Heart right ventricle (tissue), 16 donors: ENCODE results near the gene GOLT1A. TPM values are rescaled to one million over a fixed set of nuclear protein-coding genes. Genes with fewer than 3 reads are reported as not detected.

Experiments used
- ATAC-seq, 8 donors: fragments of 200-7000 bp; cut with Tn5 transposase; one replicate each; pipeline ENCODE4 v1.9.1; 2020; ENCODE audit warnings: mild to moderate bottlenecking in 8 of 8, moderate library complexity in 8 of 8, moderate number of reproducible peaks in 1 of 8
- DNase-seq, 2 donors: peaks; one replicate each; pipeline ENCODE4 v3.0.0-alpha.2; 2020
- H3K27ac ChIP-seq, 10 donors: fragments of 200-600 bp; sonication (generic) in 2 of 10; one replicate each; pipeline versions ENCODE4 v1.5.0 to v1.8.0; 2020 to 2022; ENCODE audit warnings: mild to moderate bottlenecking in 3 of 10
- H3K27me3 ChIP-seq, 7 donors: fragments of 200-600 bp; one replicate each; pipeline ENCODE4 v1.8.0; 2021 to 2022; ENCODE audit warnings: mild to moderate bottlenecking in 2 of 7
- H3K36me3 ChIP-seq, 9 donors: fragments of 200-600 bp; sonication (generic) in 1 of 9; one replicate each; pipeline versions ENCODE4 v1.5.0 to v1.8.0; 2020 to 2022; ENCODE audit warnings: mild to moderate bottlenecking in 2 of 9
- H3K4me1 ChIP-seq, 9 donors: fragments of 200-600 bp; sonication (generic) in 1 of 9; one replicate each; pipeline versions ENCODE4 v1.5.0 to v1.8.0; 2020 to 2022; ENCODE audit warnings: mild to moderate bottlenecking in 4 of 9
- H3K4me3 ChIP-seq, 10 donors: fragments of 200-600 bp; sonication (generic) in 2 of 10; one replicate each; pipeline versions ENCODE4 v1.5.0 to v1.8.0; 2020 to 2022; ENCODE audit warnings: mild to moderate bottlenecking in 7 of 10, moderate library complexity in 2 of 10
- H3K9me3 ChIP-seq, 11 donors: fragments of 200-600 bp in 10 of 11; sonication (generic) in 2 of 11; one replicate each; pipeline versions ENCODE4 v1.5.0 to v1.8.0; 2013 to 2022; ENCODE audit warnings: mild to moderate bottlenecking in 2 of 11, control low read depth in 1 of 11, moderate library complexity in 1 of 11
- WGBS, 2 donors: extraction: QIAGEN DNeasy Blood & Tissue Kit; methylation state at CpG; one replicate each; pipeline ENCODE4 v1.1.7; 2013; ENCODE audit warnings: inconsistent platforms in 1 of 2; 5-methylcytosine and 5-hydroxymethylcytosine counted together
- intact Hi-C, 10 donors: fragments of 100-400 bp; cut with DNase I; formaldehyde crosslinking; loops; one replicate each; pipeline versions ENCODE4 v1.11.1 to v1.14.2; 2022
- polyA plus RNA-seq, 2 donors: library from polyadenylated mRNA; stranded (reverse); fragments of 200-250 nt; gene quantifications; one replicate each; pipeline ENCODE4 v1.2.3, GENCODE V29; 2013
- total RNA-seq, 10 donors: library from RNA; stranded (reverse); fragmentation: NEBNext Ultra II Directional in 3 of 10; extraction: Animal tissue kit (Norgen Biotek cat#: 25700) in 3 of 10; gene quantifications; one replicate each; pipeline versions ENCODE4 v1.2.1 to v1.2.4, GENCODE V29; 2021 to 2023
- TF ChIP-seq, protein P1 (sequence below), 9 donors: fragments of 200-600 bp; sonication (generic) in 2 of 9; IDR thresholded peaks; one replicate each; pipeline versions ENCODE4 v1.5.0 to v1.8.0; 2021 to 2022; ENCODE audit warnings: antibody characterized with exemption in 9 of 9, mild to moderate bottlenecking in 5 of 9, moderate library complexity in 1 of 9
- donor health status: Arrhythmogenic right ventricular cardiomyopathy.
- donor health status: ischemic (EF 13 %, LVEDD 7.1; RV severe dilation, severe dysfunction).
- donor health status: healthy with polysubstance abuse.
- donor health status: DM: no; HTN: yes; CAD: no.
- donor health status: DM: no; HTN: no; CAD: no.
- donor health status: ischemic (EF 25% LVEDD 6.9; RV normal size, moderate dysfunction).
- donor health status: ischemic (EF 25% LVEDD 5.7; RV mildly dilated, moderate dysfunction).
- donor health status: healthy.
- donor health status: DM: yes; HTN: yes; CAD: no.
- donor health status: Ischemic cardiomyopathy.
- donor health status: ischemic (EF 35%, LVEDD 5.7; RV mildly dilated, moderate dysfunction).
- donor health status: nonischemic (EF 11% LVEDD 7.7; RV severe dilation, severe dysfunction).
- donor health status: DM: yes; HTN: yes; CAD: no.
- donor health status: PGD.
- donor health status: ischemic (EF 29% LVEDD 5.4; RV normal size, mild dysfunction).
- donor health status: nonischemic (EF 23%, LVEDD 6.1; RV moderate dilation, normal function).

The GOLT1A gene
- total and polyA plus RNA-seq, 12 donors = 0.43 TPM; not detected in 11

DNA sequence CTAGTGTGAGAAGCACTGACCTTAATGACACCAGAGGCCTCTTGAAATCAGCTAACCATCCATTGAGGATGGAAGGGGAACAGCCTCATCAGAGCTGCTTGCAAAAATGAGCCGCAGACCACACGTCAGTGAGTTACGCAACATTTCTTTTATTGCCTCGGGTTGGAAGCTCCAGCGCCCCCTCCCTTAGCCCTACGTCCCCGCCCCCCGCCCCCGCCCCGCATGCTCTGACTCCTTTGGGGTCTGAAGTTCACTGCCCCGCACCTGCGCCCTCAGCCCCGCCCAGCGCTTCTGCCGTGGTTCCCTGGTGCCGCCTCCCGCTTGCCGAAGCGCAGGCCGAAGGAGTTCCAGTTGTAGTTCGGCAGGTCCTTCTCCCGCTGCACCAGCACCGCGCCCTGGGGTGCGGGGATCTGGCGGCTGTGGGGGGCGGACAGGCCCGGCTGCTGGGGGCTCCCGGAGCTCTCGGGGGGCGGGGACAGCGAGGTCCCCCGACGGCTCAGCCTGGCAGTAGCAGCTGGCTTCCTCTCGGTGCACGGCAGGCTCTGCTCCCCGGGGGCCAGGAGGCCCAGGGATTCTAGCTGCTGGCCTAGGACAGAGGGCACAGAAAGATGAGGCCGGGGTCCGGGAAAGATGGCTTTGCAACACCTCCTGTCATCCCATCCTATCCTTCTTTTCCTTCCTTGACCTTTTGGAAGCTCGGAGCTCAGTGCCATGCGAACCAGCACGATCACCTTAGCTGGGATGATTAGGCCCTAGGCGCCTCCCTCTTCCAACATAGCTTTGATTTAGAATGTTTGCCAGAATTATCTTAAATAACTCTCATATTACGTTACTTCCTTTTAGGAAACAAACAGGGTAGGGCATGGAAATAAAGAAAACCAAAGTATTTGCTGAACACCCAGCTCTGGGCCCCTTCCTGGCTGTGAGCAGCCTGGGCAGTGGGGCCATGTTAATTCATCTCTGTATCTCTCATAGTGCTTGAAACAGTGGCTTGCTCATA lies 23.3 kb downstream of the GOLT1A start:
- ATAC-seq (peak in 6 of 8 donors; percentile 6 to 65 (median 36)), DNase-seq (no peak)
- Histone ChIP-seq H3K4me1 (peaks cover 0 to 12% (median 0%) of the 10 kb centered on the region in 9 donors), H3K36me3 (no peaks in the 10 kb centered on the region), H3K27me3 (peaks cover 0 to 84% (median 56%) of the 10 kb centered on the region in 7 donors), H3K27ac (no peak overlapping the region), H3K4me3 (peak overlapping the region in 7 of 10 donors; percentile 4 to 34 (median 23)), H3K9me3 (no peaks in the 10 kb centered on the region)
- intact Hi-C loops = no loop called here
- 19 to 21% methylated on average over 43 to 44 of the region's 44 CpGs for WGBS, 2 donors
- TF ChIP-seq, protein P1, sequence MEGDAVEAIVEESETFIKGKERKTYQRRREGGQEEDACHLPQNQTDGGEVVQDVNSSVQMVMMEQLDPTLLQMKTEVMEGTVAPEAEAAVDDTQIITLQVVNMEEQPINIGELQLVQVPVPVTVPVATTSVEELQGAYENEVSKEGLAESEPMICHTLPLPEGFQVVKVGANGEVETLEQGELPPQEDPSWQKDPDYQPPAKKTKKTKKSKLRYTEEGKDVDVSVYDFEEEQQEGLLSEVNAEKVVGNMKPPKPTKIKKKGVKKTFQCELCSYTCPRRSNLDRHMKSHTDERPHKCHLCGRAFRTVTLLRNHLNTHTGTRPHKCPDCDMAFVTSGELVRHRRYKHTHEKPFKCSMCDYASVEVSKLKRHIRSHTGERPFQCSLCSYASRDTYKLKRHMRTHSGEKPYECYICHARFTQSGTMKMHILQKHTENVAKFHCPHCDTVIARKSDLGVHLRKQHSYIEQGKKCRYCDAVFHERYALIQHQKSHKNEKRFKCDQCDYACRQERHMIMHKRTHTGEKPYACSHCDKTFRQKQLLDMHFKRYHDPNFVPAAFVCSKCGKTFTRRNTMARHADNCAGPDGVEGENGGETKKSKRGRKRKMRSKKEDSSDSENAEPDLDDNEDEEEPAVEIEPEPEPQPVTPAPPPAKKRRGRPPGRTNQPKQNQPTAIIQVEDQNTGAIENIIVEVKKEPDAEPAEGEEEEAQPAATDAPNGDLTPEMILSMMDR (IDR thresholded peaks at IDR 0.05) = no peak

DNA sequence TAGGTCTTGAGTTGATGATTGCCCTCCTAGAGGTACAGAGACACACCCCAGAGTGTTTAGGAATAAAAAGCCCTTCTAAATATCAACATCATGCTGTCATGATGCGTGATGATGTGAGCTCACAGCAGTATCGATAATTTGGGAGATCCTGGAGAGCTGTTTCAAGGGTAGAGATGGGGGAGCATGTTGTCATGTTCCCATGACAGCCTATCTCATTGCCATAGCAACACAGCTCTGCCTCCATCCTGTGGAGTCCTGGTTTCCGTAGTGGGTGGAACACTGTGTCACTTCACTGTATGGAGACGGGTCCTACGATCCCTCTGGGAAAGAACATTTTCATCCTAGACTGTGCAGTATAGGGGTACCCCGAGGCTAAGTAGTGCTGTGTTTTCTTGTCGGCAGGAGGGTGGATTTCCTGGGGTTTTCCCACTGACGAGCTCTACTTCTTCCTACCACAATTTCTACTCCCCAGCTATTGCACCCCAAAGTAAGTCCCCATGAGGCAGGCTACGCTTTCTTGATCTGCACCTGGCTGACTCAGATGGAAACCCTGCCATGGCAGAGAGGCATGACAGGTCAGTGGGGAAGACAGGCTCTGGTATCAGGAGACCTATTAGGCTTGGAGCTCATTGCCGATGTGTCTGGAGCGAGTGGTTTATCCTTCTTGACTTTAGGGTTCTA lies 24.7 kb downstream of the GOLT1A start:
- no peaks in the 10 kb centered on the region for H3K9me3 ChIP-seq
- no peaks in the 10 kb centered on the region for H3K36me3 ChIP-seq
- H3K27me3 ChIP-seq = peaks cover 0 to 85% (median 57%) of the 10 kb centered on the region in 7 donors
- H3K27ac ChIP-seq = no peak overlapping the region
- TF ChIP-seq, protein P1 (IDR thresholded peaks at IDR 0.05) = no peak
- DNase-seq (no peak), ATAC-seq (no peak)
- no peak overlapping the region for H3K4me3 ChIP-seq
- intact Hi-C loops = loop anchor here in 1 of 10 donors (10.0 kb wide), 1 partner anchor 56 kb away; no protein-coding TSS in a partner anchor
- peaks cover 0 to 12% (median 0%) of the 10 kb centered on the region in 9 donors for H3K4me1 ChIP-seq
- 61 to 76% methylated on average over 11 of the region's 11 CpGs for WGBS, 2 donors

DNA sequence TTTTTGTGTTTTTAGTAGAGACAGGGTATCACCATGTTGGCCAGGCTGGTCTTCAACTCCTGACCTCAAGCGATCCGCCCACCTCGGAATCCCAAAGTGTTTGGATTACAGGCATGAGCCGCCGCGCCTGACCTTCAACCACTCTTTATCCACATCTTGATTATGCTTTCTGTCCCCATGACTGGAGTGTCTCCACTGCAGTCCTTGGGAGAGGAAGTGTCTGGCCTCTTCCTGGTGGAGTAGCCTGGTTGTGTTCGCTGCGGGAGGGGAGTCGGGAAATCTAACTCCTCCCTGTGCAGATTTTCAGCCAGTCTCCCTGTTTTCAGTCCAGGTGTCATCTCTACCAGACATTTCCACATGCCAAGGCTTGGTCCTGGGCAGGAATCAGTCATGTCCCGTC lies 27.2 kb downstream of the GOLT1A start:
- no peak for ATAC-seq
- WGBS, 2 donors = 64 to 67% methylated on average over 10 of the region's 10 CpGs

More for the DNA sequence above, 27.2 kb downstream of the GOLT1A start:
- no peak overlapping the region for H3K27ac ChIP-seq
- H3K36me3 ChIP-seq = no peaks in the 10 kb centered on the region
- H3K4me1 ChIP-seq = peaks cover 0 to 12% (median 0%) of the 10 kb centered on the region in 9 donors
- peaks cover 0 to 64% (median 52%) of the 10 kb centered on the region in 7 donors for H3K27me3 ChIP-seq
- TF ChIP-seq, protein P1 (IDR thresholded peaks at IDR 0.05) = no peak
- DNase-seq = no peak
- intact Hi-C loops = loop anchor here in 1 of 10 donors (10.0 kb wide), 1 partner anchor 58 kb away; no protein-coding TSS in a partner anchor
- no peak overlapping the region for H3K4me3 ChIP-seq
- no peaks in the 10 kb centered on the region for H3K9me3 ChIP-seq
